CD4-positive, alpha-beta T cell treated with Interleukin-15 for 1 hour (primary cell): ENCODE results near the gene ARHGAP18.

Experiments
- DNase-seq: peaks from one replicate; pipeline ENCODE4 v3.0.0-alpha.2; 2020

Gene ARHGAP18

GRCh38 chr6:129641344-129641743, 68.6 kb downstream of the ARHGAP18 start:
- DNase-seq, result no peak

GRCh38 chr6:129638686-129639085, 71.3 kb downstream of the ARHGAP18 start:
- DNase-seq, result no peak

GRCh38 chr6:129638055-129638684, 71.8 kb downstream of the ARHGAP18 start:
- no peak for DNase-seq

- no peak for DNase-seq
These were observed 72.5 kb downstream of the ARHGAP18 start for GRCh38 chr6:129637340-129638054.

GRCh38 chr6:129635396-129636130, 74.4 kb downstream of the ARHGAP18 start:
- DNase-seq, result no peak

GRCh38 chr6:129634411-129635230, 75.4 kb downstream of the ARHGAP18 start:
- no peak for DNase-seq

- DNase-seq, result no peak
These were observed 76.4 kb downstream of the ARHGAP18 start for GRCh38 chr6:129633529-129633928.

GRCh38 chr6:129632172-129632613, 77.8 kb downstream of the ARHGAP18 start:
- DNase-seq, result no peak

GRCh38 chr6:129631070-129631469, 78.9 kb downstream of the ARHGAP18 start:
- no peak for DNase-seq

- DNase-seq, result no peak
These were observed 79.4 kb downstream of the ARHGAP18 start for GRCh38 chr6:129630596-129630995.

- DNase-seq, result no peak
These were observed 81.7 kb downstream of the ARHGAP18 start for GRCh38 chr6:129628101-129628815.

GRCh38 chr6:129624488-129624887, 85.5 kb downstream of the ARHGAP18 start:
- DNase-seq, result no peak

- no peak for DNase-seq
These were observed 86.8 kb downstream of the ARHGAP18 start for GRCh38 chr6:129623008-129623732.

GRCh38 chr6:129621252-129621651, 88.7 kb downstream of the ARHGAP18 start:
- DNase-seq, result no peak

GRCh38 chr6:129620234-129620610, 89.8 kb downstream of the ARHGAP18 start:
- no peak for DNase-seq

GRCh38 chr6:129619579-129620233, 90.3 kb downstream of the ARHGAP18 start:
- DNase-seq, result no peak

GRCh38 chr6:129617986-129618385, 92.0 kb downstream of the ARHGAP18 start:
- no peak for DNase-seq

- no peak for DNase-seq
These were observed 94.5 kb downstream of the ARHGAP18 start for GRCh38 chr6:129615496-129615895.

GRCh38 chr6:129615020-129615419, 95.0 kb downstream of the ARHGAP18 start:
- no peak for DNase-seq

- no peak for DNase-seq
These were observed 95.5 kb downstream of the ARHGAP18 start for GRCh38 chr6:129614464-129614863.

GRCh38 chr6:129612440-129612839, 97.5 kb downstream of the ARHGAP18 start:
- DNase-seq, result no peak
